HepG2 (cell line): Measurements from ENCODE around the gene STAP2. TPM values are rescaled to one million over a fixed set of nuclear protein-coding genes. Genes with fewer than 3 reads are reported as not detected.
A peak's percentile ranks its signal among the peaks of the same experiment; 100 is the strongest.

ENCODE experiments used
- DRAP1 ChIP-seq: IDR thresholded peaks from 2 replicates; pipeline ENCODE4 v1.6.1; 2016; ENCODE audit warnings: missing genetic modification reagents, missing compliant biosample characterization
- ELF1 ChIP-seq: sonication (generic); formaldehyde crosslinking; IDR thresholded peaks from 2 replicates; pipeline ENCODE4 v1.4.0; 2020; ENCODE audit warnings: missing genetic modification reagents
- GLI4 ChIP-seq: sonication (generic); formaldehyde crosslinking; IDR thresholded peaks from 2 replicates; pipeline ENCODE4 v1.5.1; 2020; ENCODE audit warnings: missing genetic modification reagents, mild to moderate bottlenecking, moderate library complexity, borderline replicate concordance
- HNF4A ChIP-seq: sonication (generic); formaldehyde crosslinking; IDR thresholded peaks from 2 replicates; pipeline ENCODE4 v1.4.0; 2020; ENCODE audit warnings: missing genetic modification reagents
- HNRNPH1 ChIP-seq: fragments of 200-400 bp; formaldehyde crosslinking; optimal IDR thresholded peaks from 2 replicates; pipeline ENCODE3; 2017; ENCODE audit warnings: mild to moderate bottlenecking, low read depth, low read length
- ISX ChIP-seq: sonication (generic); formaldehyde crosslinking; conservative IDR thresholded peaks from 2 replicates; pipeline ENCODE4 v1.5.0; 2020; ENCODE audit warnings: missing genetic modification reagents
- KDM4B ChIP-seq: sonication (generic); formaldehyde crosslinking; IDR thresholded peaks from 2 replicates; pipeline ENCODE4 v1.4.0; 2020; ENCODE audit warnings: missing genetic modification reagents
- KLF11 ChIP-seq: IDR thresholded peaks from 2 replicates; pipeline ENCODE4 v1.6.1; 2016; ENCODE audit warnings: missing compliant biosample characterization
- NFYC ChIP-seq: IDR thresholded peaks from 2 replicates; pipeline ENCODE4 v1.6.1; 2016; ENCODE audit warnings: missing genetic modification reagents, missing compliant biosample characterization
- POLR2G ChIP-seq: fragments of 200-400 bp; formaldehyde crosslinking; IDR thresholded peaks from 2 replicates; pipeline ENCODE4 v1.6.1; 2018; ENCODE audit warnings: mild to moderate bottlenecking, low read depth, low read length, moderate library complexity
- RFX1 ChIP-seq: fragments of 450-650 bp; IDR thresholded peaks from 2 replicates; pipeline ENCODE4 v1.6.1; 2017
- RFXANK ChIP-seq: IDR thresholded peaks from 2 replicates; pipeline ENCODE4 v1.6.1; 2016
- SALL1 ChIP-seq: sonication (generic); formaldehyde crosslinking; IDR thresholded peaks from 2 replicates; pipeline ENCODE4 v1.8.0; 2022; ENCODE audit warnings: mild to moderate bottlenecking, missing genetic modification reagents
- SMAD1 ChIP-seq: sonication (generic); formaldehyde crosslinking; IDR thresholded peaks from 2 replicates; pipeline ENCODE4 v1.4.0; 2020; ENCODE audit warnings: missing genetic modification reagents, low read depth, mild to moderate bottlenecking, borderline replicate concordance
- SOX6 ChIP-seq, 2 experiments: fragments of 450-650 bp in 1 of 2; sonication (generic) in 1 of 2; formaldehyde crosslinking in 1 of 2; IDR thresholded peaks; 2 replicates each; pipeline versions ENCODE4 v1.4.0 to v1.6.1; 2017 to 2020; ENCODE audit warnings: antibody characterized with exemption in 1 of 2, mild to moderate bottlenecking in 1 of 2, missing genetic modification reagents in 1 of 2
- TBX2 ChIP-seq: sonication (generic); formaldehyde crosslinking; IDR thresholded peaks from 2 replicates; pipeline ENCODE4 v1.5.0; 2020; ENCODE audit warnings: missing genetic modification reagents, mild to moderate bottlenecking, borderline replicate concordance
- ZBTB7A ChIP-seq: sonication (generic); formaldehyde crosslinking; IDR thresholded peaks from 2 replicates; pipeline ENCODE4 v1.8.0; 2022; ENCODE audit warnings: mild to moderate bottlenecking, missing genetic modification reagents
- ZIK1 ChIP-seq: sonication (generic); formaldehyde crosslinking; IDR thresholded peaks from 2 replicates; pipeline ENCODE4 v1.5.0; 2020; ENCODE audit warnings: mild to moderate bottlenecking, low read depth, missing genetic modification reagents, borderline replicate concordance
- ZMYM4 ChIP-seq: sonication (generic); formaldehyde crosslinking; IDR thresholded peaks from 2 replicates; pipeline ENCODE4 v1.8.1; 2023; ENCODE audit warnings: mild to moderate bottlenecking, missing genetic modification reagents
- ZNF143 ChIP-seq: sonication (generic); formaldehyde crosslinking; IDR thresholded peaks from 2 replicates; pipeline ENCODE4 v1.4.0; 2020; ENCODE audit warnings: missing genetic modification reagents
- ZNF503 ChIP-seq: sonication (generic); formaldehyde crosslinking; IDR thresholded peaks from 2 replicates; pipeline ENCODE4 v1.4.0; 2020; ENCODE audit warnings: missing genetic modification reagents
- ZNF629 ChIP-seq: sonication (generic); formaldehyde crosslinking; conservative IDR thresholded peaks from 2 replicates; pipeline ENCODE4 v1.5.0; 2020; ENCODE audit warnings: missing genetic modification reagents
- ZNF891 ChIP-seq: sonication (generic); formaldehyde crosslinking; IDR thresholded peaks from 2 replicates; pipeline ENCODE4 v1.5.0; 2020; ENCODE audit warnings: mild to moderate bottlenecking, missing genetic modification reagents
- polyA plus RNA-seq, 8 experiments: library from polyadenylated mRNA; depleted of rRNA in 3 of 8; stranded (reverse) in 7 of 8; unstranded in 1 of 8; fragments of >200 nt; fragmentation: Illumina TruSeq in 4 of 8; extraction: Trizol in 4 of 8; gene quantifications; 2 replicates each; pipeline versions ENCODE4 v1.2.1 to v1.2.3, GENCODE V29; 2011 to 2016; ENCODE audit warnings: low read depth in 4 of 8, missing spikeins in 1 of 8, mixed read lengths in 1 of 8; ENCODE audit not compliant: insufficient read depth in 1 of 8
- total RNA-seq, 5 experiments: library from RNA; depleted of rRNA; stranded (reverse); fragments of >200 nt; fragmentation: Illumina TruSeq; extraction: Trizol; gene quantifications; 2 replicates each; pipeline ENCODE4 v1.2.3, GENCODE V29; 2016; ENCODE audit warnings: low read depth in 1 of 5
- TF ChIP-seq, protein P1 (sequence below): sonication (generic); formaldehyde crosslinking; IDR thresholded peaks from 2 replicates; pipeline ENCODE4 v1.4.0; 2020; ENCODE audit warnings: missing genetic modification reagents

The STAP2 gene
- total and polyA plus RNA-seq, 2 of the 13 experiments (the other 11 are each of a cell fraction or from before 2014, with no cell fraction given), result 39.0 to 43.7 TPM

GRCh38 chr19:4385291-4386040 lies 46.8 kb upstream of the STAP2 start (continued):
- no peak for TF ChIP-seq ZNF503
- TF ChIP-seq KDM4B (CRISPR knock-in tag), result no peak
- no peak for TF ChIP-seq ZMYM4 (CRISPR knock-in tag)
- no peak for TF ChIP-seq ZNF143
- TF ChIP-seq POLR2G, result no peak
- no peak for TF ChIP-seq SMAD1 (CRISPR knock-in tag)
- TF ChIP-seq DRAP1 (CRISPR knock-in tag), result no peak
- TF ChIP-seq ZIK1 (CRISPR knock-in tag), result no peak
- TF ChIP-seq, protein P1, sequence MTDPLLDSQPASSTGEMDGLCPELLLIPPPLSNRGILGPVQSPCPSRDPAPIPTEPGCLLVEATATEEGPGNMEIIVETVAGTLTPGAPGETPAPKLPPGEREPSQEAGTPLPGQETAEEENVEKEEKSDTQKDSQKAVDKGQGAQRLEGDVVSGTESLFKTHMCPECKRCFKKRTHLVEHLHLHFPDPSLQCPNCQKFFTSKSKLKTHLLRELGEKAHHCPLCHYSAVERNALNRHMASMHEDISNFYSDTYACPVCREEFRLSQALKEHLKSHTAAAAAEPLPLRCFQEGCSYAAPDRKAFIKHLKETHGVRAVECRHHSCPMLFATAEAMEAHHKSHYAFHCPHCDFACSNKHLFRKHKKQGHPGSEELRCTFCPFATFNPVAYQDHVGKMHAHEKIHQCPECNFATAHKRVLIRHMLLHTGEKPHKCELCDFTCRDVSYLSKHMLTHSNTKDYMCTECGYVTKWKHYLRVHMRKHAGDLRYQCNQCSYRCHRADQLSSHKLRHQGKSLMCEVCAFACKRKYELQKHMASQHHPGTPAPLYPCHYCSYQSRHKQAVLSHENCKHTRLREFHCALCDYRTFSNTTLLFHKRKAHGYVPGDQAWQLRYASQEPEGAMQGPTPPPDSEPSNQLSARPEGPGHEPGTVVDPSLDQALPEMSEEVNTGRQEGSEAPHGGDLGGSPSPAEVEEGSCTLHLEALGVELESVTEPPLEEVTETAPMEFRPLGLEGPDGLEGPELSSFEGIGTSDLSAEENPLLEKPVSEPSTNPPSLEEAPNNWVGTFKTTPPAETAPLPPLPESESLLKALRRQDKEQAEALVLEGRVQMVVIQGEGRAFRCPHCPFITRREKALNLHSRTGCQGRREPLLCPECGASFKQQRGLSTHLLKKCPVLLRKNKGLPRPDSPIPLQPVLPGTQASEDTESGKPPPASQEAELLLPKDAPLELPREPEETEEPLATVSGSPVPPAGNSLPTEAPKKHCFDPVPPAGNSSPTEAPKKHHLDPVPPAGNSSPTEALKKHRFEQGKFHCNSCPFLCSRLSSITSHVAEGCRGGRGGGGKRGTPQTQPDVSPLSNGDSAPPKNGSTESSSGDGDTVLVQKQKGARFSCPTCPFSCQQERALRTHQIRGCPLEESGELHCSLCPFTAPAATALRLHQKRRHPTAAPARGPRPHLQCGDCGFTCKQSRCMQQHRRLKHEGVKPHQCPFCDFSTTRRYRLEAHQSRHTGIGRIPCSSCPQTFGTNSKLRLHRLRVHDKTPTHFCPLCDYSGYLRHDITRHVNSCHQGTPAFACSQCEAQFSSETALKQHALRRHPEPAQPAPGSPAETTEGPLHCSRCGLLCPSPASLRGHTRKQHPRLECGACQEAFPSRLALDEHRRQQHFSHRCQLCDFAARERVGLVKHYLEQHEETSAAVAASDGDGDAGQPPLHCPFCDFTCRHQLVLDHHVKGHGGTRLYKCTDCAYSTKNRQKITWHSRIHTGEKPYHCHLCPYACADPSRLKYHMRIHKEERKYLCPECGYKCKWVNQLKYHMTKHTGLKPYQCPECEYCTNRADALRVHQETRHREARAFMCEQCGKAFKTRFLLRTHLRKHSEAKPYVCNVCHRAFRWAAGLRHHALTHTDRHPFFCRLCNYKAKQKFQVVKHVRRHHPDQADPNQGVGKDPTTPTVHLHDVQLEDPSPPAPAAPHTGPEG, result no peak
- peak; percentile 40; the same call in 1 of the 2 replicates for TF ChIP-seq GLI4
- TF ChIP-seq RFXANK, result no peak
- TF ChIP-seq ZNF891 (CRISPR knock-in tag), result no peak
- TF ChIP-seq ZNF629, result no peak
- 0 out of 2 replicates have a peak, but pooled peaks have one; percentile 23 for TF ChIP-seq TBX2
- TF ChIP-seq ZBTB7A (CRISPR knock-in tag), result peak; percentile 71; the same call in 1 of the 2 replicates
- no peak for TF ChIP-seq SOX6 (IDR thresholded peaks at IDR 0.05)
- 0 out of 2 replicates have a peak, but pooled peaks have one; percentile 27 for TF ChIP-seq SOX6 (CRISPR knock-in tag; IDR thresholded peaks at IDR 0.05)
- peak; percentile 91 for TF ChIP-seq HNF4A
- TF ChIP-seq HNRNPH1, result no peak
- no peak for TF ChIP-seq ISX (CRISPR knock-in tag)
- no peak for TF ChIP-seq RFX1
- peak; percentile 46; the same call in 1 of the 2 replicates for TF ChIP-seq SALL1
- no peak for TF ChIP-seq KLF11 (CRISPR knock-in tag)
- no peak for TF ChIP-seq NFYC
- TF ChIP-seq ELF1 (CRISPR knock-in tag), result no peak
